GM19372 (cell line): ENCODE data around the gene LOXL3.

ENCODE experiments used
- ATAC-seq: cut with Tn5 transposase; IDR thresholded peaks from one replicate; pipeline ENCODE4 v1.9.1; 2021; ENCODE audit warnings: mild to moderate bottlenecking, low read depth, moderate library complexity; ENCODE audit not compliant: unreplicated experiment

The LOXL3 gene

DNA sequence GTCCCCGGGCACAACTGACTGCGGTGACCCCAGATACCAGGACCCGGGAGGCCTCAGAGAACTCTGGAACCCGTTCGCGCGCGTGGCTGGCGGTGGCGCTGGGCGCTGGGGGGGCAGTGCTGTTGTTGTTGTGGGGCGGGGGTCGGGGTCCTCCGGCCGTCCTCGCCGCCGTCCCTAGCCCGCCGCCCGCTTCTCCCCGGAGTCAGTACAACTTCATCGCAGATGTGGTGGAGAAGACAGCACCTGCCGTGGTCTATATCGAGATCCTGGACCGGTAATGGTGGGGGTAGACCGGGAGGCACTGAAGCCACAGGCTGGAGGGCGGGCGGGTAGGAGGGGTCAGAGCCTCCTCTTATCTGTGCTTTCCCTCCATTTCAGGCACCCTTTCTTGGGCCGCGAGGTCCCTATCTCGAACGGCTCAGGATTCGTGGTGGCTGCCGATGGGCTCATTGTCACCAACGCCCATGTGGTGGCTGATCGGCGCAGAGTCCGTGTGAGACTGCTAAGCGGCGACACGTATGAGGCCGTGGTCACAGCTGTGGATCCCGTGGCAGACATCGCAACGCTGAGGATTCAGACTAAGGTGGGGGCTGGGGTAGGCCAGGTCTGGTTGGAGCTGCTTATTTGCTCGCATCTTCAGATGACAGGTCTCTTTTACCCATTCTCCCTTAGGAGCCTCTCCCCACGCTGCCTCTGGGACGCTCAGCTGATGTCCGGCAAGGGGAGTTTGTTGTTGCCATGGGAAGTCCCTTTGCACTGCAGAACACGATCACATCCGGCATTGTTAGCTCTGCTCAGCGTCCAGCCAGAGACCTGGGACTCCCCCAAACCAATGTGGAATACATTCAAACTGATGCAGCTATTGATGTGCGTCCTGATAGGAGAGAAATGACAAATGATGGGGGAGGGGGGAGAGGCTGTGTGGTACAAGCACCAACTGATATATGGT lies 23.2 kb downstream of the LOXL3 start:
- peak; percentile 28 for ATAC-seq

DNA sequence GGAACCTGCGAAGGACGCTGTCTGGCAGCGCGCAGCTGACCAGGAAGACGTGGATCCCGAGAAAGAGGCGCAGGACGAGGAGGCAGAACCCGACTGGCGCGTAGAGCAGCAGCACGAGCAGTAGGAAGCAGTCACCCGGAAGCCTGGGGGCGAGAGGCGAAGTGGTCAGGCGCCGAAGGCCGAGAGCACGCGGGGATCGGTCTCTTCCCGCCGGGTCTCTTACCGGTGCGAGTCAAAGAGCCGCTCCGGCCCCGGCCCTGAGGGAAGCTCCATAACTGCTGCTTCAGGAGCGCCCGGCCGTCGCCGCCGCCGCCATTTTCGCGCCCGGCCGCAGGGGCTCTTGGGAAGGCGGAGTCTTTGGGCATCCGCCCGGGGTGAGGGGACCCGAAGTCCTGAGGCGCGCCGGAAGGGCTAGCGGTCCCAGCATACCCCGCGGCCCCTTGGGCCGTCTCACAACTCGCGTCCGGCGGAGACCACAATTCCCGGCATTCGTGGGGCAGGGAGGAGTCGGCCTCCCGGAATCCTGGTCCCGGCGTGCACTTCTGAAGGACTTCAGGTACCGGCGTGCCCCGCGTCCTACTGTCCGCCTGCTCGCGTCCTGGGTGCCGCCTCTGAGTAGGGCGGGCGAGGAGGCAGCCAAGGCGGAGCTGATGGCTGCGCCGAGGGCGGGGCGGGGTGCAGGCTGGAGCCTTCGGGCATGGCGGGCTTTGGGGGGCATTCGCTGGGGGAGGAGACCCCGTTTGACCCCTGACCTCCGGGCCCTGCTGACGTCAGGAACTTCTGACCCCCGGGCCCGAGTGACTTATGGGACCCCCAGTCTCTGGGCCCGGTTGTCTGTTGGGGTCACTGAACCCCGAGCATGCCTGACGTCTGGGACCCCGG lies 24.1 kb downstream of the LOXL3 start, which contains the start of the genes AUP1 and HTRA2:
Gene AUP1, minus strand, starts transcription at position 350 of the 882 bp plus-strand sequence. Its CDS starts 77 bp downstream, at position 273.
Gene HTRA2, plus strand, starts transcription at position 577 of the 882 bp plus-strand sequence. Its CDS starts 74 bp downstream, at position 651.
- peak; percentile 80 for ATAC-seq

DNA sequence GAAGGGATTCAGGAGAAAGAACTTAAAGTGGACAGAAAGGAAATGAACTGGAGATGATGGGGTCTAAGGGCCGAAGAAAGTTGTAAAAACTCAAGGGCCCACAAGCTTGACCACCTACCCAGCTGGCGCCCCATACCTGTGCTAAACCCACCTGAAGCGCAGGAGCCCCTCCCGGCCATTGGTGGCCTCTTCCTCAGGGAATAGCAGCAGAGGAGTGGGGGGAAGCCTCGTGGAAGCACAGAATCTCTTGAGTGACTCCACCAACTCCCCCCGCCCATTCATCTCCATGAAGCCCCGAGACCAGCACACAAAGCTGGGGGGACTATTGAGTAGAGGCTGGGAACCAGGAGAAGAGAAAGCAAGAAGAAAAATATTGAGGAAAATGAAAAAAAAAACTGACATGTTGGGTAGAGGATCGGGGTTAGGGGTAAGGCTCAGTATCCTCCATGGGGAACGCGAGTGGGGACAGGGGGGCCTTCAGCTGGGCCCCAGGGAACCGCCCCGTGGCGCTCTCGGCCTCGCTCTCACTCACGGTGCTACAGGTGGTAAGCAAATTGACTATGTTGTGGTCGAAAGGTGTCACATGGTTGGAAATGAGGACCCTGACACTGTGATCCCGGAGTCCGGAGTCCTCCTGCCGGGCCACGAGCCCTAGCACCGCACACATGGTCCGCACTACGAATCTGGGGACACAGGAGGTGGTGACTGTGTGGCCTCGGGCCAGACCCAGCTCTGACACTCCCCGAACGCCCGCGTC lies 25.0 kb downstream of the LOXL3 start:
- ATAC-seq: peak; percentile 0

DNA sequence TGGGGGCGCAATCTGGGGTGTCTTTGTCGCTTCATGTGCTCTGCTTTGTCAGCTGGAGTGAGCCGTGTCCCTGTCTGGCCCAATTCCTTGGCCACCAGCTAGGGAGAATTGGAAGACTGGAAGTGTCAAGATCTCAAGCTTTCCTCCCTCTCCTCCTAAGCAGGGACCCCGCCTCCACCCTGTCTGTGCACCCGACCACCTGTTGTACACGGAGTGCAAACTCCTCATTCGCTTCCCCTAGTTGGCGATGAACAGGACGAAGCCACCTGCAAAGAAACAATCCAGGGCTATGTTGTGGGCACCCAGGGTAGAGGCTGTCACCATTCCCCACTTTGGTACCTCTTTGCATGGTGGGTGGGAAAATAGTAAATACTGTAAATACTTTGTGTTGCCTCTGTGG lies 26.0 kb downstream of the LOXL3 start:
- ATAC-seq: no peak

DNA sequence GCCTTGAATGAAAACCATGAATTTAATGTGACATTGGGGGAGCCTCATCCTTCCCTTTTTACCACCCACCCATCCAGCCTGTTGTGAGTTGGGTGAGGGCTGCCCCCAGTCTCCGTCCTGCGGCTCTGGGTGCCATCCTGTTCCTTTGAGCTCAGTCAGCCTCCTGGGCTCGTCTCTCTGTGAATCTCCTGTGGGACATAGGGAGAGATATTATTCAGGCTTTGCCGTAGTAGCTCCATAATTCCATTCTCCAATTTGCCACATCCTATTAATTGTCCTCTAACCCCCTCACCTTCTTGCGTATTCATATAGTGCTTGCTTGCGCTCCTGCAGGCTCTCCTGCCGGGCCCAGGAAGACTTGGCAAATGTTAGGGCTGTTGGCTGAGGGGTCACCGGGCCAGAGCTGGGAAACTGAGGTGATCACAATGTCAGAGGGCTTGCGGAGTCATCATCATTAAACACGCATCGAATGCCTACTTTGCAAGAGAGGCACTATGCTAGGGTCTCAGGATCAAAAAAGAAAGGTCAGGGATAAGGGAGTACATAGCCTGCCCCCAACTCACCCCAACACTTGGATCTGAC lies 27.0 kb downstream of the LOXL3 start:
- no peak for ATAC-seq

DNA sequence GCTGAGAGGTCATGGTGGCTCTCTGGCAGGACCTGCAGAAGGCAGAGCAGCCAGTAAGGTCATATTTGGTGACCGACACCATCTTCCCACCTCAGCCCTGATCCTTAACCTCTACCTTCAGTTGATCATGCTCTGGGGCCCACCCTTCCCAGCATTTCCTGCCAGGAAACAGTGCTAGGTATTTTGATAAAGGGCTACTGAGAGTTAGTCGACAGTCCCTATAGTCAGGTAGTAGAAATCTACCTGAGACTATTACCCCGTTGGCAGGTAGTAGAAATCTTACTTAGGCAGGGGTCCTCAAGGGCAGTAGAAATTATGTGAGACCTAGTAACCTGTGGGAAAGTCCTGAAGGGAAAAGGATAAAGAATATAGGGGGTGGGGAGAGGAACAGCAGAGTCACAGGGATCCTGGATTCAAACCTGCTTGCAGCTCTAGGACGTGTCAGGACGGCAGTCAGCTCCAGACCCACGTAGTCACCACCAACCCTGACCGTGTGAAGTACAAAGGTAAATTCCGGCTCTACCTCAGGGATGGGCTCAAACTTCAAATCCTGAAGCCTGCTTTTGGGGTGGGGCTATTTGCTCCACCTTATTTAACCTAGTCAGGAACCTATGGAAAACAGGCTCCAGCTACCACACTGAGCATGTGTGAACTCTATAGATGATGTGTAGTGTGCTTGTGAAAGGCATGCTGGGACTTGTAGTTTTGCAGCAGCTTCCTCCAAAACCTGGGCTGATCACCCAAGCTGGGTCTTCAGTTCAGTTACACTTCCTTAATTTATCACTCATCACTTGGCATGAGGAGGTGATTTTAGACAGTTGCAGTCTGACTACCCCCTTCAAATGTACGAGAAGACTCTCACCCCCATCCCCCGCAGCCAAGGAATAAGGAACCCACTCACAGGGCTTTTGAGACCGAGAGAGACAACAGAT lies 27.8 kb downstream of the LOXL3 start, which contains the start of gene DQX1:
Gene DQX1, minus strand, starts transcription at position 515 of the 932 bp plus-strand sequence. Its CDS starts 502 bp downstream, at position 13.
- no peak for ATAC-seq

DNA sequence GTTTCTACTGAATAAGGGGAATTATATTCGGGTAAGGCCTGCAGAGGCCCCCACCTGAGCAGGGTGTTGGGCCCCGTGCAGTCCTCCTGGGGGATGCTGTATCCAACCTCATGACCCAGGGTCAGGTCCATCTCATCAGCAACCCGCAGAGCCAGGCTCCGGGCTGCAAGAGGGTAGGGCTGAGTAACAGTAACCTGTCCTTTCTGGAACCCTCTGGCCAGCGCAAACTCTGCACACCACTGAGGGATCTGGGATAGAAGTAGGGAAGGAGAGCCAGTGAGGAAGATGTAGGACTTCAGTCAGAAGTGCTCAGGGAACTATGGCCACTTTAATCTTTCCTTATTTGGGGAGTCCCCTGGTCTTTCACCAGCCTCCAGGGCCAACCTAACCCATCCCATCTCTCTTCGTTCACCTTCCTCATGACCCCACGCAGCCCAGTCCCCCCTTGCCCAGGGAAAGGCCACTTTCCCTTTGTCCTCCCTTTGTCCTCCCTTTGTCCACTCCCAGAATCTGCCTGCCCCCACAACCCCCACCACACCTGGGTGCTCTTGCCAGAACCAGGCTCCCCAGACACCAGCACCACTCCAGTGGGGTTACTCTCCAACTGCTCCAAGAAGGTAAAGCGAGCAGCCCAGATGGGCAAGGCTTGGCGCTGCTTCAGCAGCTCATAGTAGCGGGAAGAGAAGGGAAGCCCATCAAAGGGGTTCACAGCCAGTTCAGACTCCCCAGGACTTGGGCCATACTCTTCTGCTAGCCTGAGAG lies 28.6 kb downstream of the LOXL3 start:
- no peak for ATAC-seq

DNA sequence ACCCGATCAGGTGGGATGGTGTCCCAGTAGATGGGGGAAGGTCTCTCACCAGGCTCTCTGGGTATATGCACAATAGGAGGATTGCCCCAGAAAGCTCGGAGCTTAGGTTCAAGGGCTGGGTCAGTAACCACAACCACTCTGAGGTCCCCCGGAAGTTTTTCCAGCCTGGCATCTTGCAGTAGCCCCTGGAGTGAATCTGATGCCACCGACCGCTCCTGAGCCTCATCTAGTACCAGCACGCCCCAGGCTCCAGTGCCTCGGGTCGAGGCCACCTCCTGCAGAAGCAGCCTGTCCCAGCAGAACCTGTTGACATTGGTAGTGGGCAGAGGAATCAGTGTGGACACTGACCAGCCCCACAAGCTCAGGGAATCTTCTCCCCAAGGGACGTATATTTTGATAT lies 29.7 kb downstream of the LOXL3 start:
- ATAC-seq: no peak

DNA sequence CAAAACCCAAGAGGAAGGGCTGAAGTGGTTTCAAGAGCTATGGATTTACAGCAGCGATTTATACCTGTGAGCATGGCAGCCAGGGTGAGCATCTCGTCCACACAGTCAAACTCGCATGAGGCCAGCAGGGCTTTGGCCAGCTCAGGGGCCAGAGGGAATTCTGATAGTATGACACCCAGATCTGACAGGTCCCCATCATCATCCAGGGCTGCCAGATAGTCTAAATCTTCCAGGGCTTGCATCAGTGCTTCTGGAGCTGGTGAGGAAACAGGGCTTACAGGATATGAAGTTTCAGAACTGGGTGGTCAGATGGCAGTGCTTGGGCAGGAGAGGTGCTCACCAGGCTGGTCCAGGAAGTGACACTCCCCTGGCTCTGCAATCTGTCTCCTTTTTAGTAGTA lies 31.2 kb downstream of the LOXL3 start:
- ATAC-seq: no peak

DNA sequence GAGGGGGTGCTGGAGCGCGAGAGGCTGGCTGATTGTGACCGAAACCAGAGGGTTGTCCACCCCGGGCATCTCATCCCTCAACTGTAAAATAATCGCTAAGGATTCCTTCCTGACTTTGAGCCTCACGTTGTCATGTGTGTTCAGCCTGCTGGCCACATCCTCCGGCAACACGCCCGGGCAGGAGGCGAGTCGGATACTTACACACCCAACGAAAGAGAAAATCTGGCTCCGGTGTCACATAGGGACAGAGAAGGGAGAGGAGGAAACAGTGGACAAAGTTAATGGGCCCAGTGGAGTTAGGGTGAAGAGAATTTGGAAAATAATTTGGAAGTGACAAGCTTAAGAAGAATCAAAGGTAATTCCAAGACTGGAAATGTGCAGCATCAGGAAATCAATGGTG lies 37.1 kb downstream of the LOXL3 start:
- no peak for ATAC-seq

DNA sequence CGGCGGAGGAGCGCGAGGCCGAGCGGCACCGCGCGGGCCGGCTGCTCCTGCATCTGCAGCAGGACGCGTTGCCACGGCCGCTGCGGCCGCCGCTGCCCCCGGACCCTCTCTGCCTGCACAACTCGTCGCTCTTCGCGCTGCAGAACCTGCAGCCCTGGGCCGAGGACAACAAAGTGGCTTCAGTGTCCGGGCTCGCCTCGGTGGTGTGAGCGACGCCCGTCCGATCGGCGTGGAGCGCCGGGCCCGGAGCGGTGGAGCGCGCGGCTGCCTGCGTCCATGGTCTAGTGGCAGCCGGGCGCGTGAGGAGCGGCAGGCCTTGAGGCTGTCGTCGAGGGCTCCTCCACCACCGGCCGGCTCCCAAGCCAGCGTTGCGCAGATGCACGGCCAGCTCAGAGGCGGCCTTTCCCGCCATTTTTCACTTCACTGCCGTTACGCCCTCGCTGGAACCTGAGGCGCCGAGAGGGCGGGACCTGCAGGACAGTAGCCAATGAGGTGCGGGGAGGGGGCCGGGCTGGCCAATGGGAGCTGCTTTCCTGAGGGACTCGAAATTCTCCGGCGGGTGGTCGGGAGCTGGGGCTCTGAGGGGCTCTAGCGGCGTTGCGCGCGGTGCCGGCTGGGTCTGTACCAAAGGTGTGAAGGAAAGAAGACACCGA lies 37.6 kb downstream of the LOXL3 start:
- peak; percentile 75 for ATAC-seq

DNA sequence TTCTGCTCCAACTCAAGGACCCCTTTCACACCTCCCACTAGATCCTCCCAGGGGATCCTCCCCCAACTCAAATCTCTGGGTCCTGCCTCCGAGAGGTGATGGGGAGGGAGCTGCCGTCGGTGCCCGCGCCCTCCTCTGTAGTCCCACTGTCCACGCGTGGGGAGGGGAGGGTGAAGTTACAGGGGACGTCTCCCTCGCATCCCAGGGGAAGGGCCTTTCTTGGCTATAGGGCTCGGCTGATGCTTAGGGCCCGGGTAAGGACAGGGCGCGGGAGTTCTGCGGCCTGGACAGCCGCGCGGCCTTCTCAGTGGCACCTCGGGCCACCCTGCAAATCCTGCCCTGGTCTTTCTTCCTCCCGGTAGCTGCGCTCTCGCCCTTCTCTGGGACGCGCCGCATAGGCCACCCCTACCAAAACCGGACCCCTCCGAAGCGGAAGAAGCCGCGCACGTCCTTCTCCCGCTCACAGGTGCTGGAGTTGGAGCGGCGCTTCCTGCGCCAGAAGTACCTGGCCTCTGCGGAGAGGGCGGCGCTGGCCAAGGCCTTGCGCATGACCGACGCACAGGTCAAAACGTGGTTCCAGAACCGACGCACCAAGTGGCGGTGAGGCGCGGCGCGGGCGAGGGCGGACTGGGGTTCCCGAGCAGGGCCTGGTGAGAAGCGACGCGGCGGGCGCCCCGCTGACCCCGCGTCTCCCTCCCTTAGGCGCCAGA lies 38.3 kb downstream of the LOXL3 start:
- no peak for ATAC-seq

DNA sequence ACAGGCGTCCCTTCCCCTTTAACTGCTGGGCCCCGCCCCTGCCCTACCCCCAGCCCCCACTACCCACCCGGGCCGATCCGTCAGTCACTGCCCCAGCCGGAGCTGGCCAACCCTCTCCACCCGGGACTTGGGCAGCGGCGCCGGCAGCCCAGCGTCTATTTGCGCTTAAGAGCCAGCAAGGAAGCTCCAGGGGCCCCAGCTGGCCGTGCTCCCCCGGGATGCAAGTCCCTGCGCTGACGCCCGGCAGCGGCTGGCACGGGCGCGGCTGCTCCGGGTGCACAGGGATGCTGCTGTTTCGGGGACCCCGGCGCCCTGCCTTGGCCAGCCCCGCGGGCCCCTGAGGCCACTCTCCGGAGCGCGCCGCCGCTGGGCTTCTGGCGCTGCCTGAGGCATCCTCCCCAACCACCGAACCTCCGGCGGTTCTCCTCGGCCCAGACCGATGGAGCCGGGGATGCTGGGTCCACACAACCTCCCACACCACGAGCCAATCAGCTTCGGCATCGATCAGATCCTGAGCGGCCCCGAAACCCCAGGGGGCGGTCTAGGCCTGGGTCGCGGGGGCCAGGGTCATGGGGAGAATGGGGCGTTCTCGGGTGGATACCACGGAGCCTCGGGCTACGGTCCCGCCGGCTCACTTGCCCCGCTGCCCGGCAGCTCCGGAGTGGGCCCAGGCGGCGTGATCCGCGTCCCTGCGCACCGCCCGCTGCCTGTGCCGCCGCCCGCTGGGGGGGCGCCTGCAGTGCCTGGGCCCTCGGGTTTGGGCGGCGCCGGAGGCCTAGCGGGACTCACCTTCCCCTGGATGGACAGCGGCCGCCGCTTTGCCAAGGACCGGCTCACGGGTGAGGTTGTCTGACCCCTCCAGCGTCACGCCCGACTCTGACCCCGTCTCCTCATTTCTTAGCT lies 39.1 kb downstream of the LOXL3 start, which contains the start of gene TLX2:
Gene TLX2, plus strand, starts transcription at position 83 of the 903 bp plus-strand sequence. Its CDS starts 357 bp downstream, at position 440.
- no peak for ATAC-seq

DNA sequence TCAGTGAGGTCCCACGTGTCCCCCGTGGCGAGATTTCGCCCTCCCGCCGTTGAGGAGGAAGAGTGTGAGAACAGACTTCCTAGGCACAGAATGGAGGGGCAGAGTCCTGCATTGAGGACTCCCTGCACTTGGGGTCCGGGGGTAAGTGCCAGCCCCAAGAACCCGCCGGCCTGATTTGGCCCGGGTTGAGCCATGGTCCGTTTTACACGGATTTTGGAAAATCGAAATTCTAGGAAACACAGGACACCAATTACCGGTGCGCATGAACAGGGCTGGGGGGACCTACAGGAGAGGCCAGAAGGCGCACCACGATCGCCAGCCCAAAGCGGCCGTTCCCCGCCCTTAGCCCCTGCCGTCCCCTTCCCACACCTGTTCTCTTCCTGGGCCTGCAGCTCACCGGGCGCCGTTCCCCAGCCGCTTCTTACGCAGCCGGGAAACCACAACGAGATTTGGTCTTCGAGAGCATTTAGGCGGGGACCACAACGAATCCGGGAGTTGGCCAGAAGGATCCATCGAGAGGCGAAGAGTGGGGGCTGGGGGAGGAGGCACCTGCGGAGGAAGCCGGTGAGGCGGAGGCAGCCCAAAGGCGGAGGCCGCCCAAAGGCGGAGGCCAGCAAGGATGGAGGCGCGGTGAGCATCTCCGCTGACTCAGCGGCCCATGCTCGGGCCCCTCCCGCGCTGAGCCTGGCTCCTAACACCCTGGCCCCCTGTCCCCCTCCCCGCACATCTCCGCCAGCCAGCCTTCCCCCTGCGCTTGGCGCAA lies 40.0 kb downstream of the LOXL3 start:
- ATAC-seq: no peak
